Adipocyte (in vitro differentiated cells): ENCODE results near the gene PRR9.
"Not testable (repeated sequence)": the region's sequence is repeated elsewhere in the genome, so short reads cannot be mapped to it uniquely, and the experiment has no call there.

ENCODE experiments used
- DNase-seq: peaks from one replicate; pipeline ENCODE4 v3.0.0-alpha.2; 2015; ENCODE audit warnings: low read depth
- H3K27me3 ChIP-seq: replicated peaks from 2 replicates; pipeline ENCODE4 v1.7.0; 2013; ENCODE audit warnings: mild to moderate bottlenecking, low read length, moderate library complexity; ENCODE audit not compliant: control insufficient read depth, insufficient read depth
- H3K36me3 ChIP-seq: 2 replicates; pipeline ENCODE4 v1.7.0; 2013; ENCODE audit warnings: low read length, mild to moderate bottlenecking, moderate library complexity; ENCODE audit not compliant: control insufficient read depth, insufficient read depth, severe bottlenecking
- H3K4me1 ChIP-seq: 2 replicates; pipeline ENCODE4 v1.7.0; 2013; ENCODE audit warnings: mild to moderate bottlenecking, low read length, moderate library complexity; ENCODE audit not compliant: control insufficient read depth, insufficient read depth
- H3K4me3 ChIP-seq: 2 replicates; pipeline ENCODE4 v1.7.0; 2013; ENCODE audit warnings: mild to moderate bottlenecking, low read length, moderate library complexity
- H3K9ac ChIP-seq: 2 replicates; pipeline ENCODE4 v1.7.0; 2013; ENCODE audit warnings: mild to moderate bottlenecking, low read length, moderate library complexity
- H3K9me3 ChIP-seq: 2 replicates; pipeline ENCODE4 v1.7.0; 2013; ENCODE audit warnings: mild to moderate bottlenecking, low read length, moderate library complexity; ENCODE audit not compliant: control insufficient read depth

The PRR9 gene

GRCh38 chr1:153206631-153207030, 10.8 kb upstream of the PRR9 start:
- DNase-seq = no peak

DNA sequence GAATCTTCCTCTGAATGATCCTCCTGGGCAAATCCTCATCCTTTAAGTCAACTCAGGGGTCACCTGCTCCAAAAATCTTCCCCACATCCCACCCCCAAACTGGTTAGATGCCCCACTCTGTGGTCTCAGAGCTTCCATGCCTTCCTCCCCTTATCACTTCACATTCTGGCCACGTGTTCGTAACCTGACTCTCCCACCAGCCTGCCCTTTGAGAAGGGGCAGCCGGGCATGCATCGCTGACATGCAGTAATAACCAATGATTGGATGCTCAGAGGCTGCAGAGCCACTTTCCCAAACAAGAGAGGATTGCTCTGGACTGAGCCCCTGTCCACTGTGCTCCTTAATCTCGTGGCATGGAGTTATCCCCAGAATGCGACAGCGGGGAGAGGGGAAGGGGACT, 7.2 kb upstream of the PRR9 start:
- H3K36me3 ChIP-seq = no peaks in the 10 kb centered on the region
- no peak overlapping the region for H3K9ac ChIP-seq
- no peaks in the 10 kb centered on the region for H3K9me3 ChIP-seq
- DNase-seq = no peak
- no peak overlapping the region for H3K4me3 ChIP-seq
- peaks cover 26% of the 10 kb centered on the region for H3K27me3 ChIP-seq
- no peaks in the 10 kb centered on the region for H3K4me1 ChIP-seq

More at GRCh38 chr1:153206631-153207030, 10.8 kb upstream of the PRR9 start:
- Histone ChIP-seq H3K36me3 (no peaks in the 10 kb centered on the region), H3K9me3 (no peaks in the 10 kb centered on the region), H3K9ac (no peak overlapping the region), H3K4me1 (no peaks in the 10 kb centered on the region), H3K4me3 (no peak overlapping the region), H3K27me3 (peaks cover 33% of the 10 kb centered on the region)

GRCh38 chr1:153212201-153212600, 5.2 kb upstream of the PRR9 start:
- Histone ChIP-seq H3K9ac (no peak overlapping the region), H3K27me3 (peaks cover 17% of the 10 kb centered on the region), H3K4me1 (no peaks in the 10 kb centered on the region), H3K36me3 (no peaks in the 10 kb centered on the region), H3K4me3 (no peak overlapping the region), H3K9me3 (no peaks in the 10 kb centered on the region)
- DNase-seq = no peak

GRCh38 chr1:153213519-153213918, 3.9 kb upstream of the PRR9 start:
- no peaks in the 10 kb centered on the region for H3K4me1 ChIP-seq
- no peak overlapping the region for H3K4me3 ChIP-seq
- no peak for DNase-seq
- peaks cover 17% of the 10 kb centered on the region for H3K27me3 ChIP-seq
- H3K36me3 ChIP-seq = no peaks in the 10 kb centered on the region
- H3K9me3 ChIP-seq = no peaks in the 10 kb centered on the region
- no peak overlapping the region for H3K9ac ChIP-seq

GRCh38 chr1:153217744-153218416, 496 bp downstream of the PRR9 start:
- Histone ChIP-seq H3K27me3 (peaks cover 22% of the 10 kb centered on the region), H3K9me3 (no peaks in the 10 kb centered on the region), H3K4me3 (no peak overlapping the region), H3K4me1 (no peaks in the 10 kb centered on the region), H3K36me3 (no peaks in the 10 kb centered on the region), H3K9ac (no peak overlapping the region)
- DNase-seq = no peak

DNA sequence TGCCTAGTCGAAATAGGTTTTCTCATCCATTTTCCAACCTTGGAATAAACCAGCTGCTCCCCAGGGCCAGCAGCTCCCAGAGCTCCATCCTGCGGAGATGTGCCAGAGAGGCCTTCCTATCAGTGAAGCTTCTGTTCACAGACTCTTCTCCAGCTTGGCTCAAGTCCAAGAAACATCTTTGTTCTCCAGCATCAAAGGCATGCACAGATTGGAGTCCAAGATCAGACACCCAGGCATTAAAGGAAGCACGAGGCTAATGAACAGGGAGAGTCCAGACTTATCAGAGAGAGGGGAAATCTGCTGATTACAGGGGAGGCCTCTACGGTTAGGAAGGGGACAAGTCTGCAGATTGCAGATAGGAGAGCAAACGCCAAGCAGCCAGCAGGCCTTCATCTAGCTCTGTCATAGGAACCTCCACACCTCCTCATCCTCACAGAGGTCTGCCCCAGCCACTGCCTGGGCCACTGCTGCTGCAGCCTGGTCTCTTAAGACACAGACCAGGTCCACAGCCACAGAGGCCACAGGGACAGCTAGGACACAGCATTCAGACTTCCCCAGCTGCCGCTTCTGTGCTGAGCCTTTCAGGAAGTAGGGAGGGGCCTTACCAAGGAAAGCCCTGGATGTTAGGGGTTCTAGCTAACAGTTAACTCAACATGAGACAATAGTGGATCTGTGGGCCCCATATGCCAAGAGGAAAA, 3.4 kb downstream of the PRR9 start:
- H3K4me3 ChIP-seq = no peak overlapping the region
- no peaks in the 10 kb centered on the region for H3K9me3 ChIP-seq
- H3K4me1 ChIP-seq = no peaks in the 10 kb centered on the region
- no peak overlapping the region for H3K9ac ChIP-seq
- no peaks in the 10 kb centered on the region for H3K36me3 ChIP-seq
- H3K27me3 ChIP-seq = peaks cover 23% of the 10 kb centered on the region
- no peak for DNase-seq

DNA sequence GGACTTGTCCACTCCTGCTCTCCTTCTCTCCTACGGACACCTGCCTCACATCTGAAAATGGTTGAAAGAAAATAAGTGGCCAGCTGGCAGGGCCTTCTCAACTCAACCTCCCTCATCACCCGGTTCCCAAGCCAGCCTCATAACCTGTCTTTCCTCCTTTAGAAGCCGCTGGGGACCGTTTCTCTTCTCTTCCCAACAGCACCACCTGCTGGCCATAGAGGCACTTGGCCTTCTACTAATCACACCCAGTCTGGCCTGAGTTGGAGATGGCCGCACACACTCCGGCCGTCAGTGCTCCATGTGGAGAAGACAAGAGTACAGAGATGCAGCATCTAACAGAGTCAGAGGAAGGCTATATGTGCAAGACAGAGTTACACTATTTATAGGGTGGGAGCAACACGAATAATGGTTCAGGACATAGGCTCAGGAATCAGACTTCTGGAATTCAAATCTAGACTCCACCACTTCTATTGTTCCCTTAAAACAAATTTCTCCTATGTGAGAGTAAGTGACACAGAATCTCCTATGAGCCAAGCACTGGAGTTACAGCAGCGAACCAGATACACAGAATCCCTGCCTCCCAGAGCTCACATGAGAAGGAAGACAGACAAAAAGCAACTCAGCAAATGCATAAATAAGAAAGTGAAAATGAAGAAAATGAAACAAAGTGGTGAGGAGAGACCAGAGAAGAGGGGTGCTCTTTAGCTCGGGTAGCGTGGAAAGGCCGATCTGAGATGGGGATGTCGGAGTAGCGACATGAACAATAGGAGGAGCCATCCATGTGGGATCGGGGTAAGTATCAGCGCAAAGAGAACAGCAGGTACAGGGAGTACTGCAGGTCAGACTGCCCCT, 5.9 kb downstream of the PRR9 start:
- H3K4me1 ChIP-seq, H3K4me3 ChIP-seq, H3K36me3 ChIP-seq, H3K9me3 ChIP-seq, H3K9ac ChIP-seq: not testable (repeated sequence)
- DNase-seq = peak; percentile 58
- H3K27me3 ChIP-seq = peaks cover 29% of the 10 kb centered on the region

DNA sequence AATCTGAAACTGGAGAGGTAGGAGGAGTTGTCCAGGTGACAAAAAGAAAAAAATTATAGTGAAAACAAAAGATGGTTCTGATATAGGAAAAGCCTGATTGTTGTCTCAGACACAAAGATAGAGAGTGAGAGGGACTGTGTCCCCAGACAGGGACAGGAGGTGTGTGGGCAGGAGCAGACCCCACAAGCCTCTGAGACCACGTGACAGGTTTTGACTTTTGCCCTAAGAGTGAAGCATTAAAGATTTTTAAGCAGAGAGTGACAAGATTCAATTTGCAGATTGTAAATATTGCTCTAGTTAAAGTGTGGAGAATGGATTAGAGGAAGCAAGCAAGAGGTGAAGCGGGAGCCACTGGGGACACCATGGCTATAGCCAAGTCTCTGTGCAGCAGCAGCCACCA, 10.4 kb downstream of the PRR9 start:
- H3K9ac ChIP-seq = no peak overlapping the region
- no peaks in the 10 kb centered on the region for H3K36me3 ChIP-seq
- no peaks in the 10 kb centered on the region for H3K9me3 ChIP-seq
- DNase-seq = no peak
- H3K27me3 ChIP-seq = peaks cover 24% of the 10 kb centered on the region
- H3K4me3 ChIP-seq = no peak overlapping the region
- peaks cover 4% of the 10 kb centered on the region for H3K4me1 ChIP-seq

DNA sequence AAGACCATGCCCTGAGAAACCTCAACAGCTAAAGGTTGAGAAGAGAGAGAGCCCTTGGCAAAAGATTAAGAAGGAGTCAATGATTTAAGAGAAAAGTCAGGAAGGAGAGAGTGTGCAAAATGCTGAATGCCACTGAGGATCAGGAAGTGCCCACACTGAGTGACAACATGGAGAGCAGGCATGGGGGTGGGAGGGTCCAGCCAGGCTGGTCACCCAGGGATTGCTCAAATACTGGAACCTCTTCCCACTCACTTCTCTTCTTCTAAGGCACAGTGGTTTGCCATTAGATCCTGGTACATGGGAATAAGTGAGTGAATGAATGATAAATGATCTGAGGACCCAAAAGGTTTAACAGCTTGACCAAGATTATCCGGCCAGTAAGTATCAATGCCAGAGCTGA, 11.1 kb downstream of the PRR9 start:
- Histone ChIP-seq H3K9me3 (no peaks in the 10 kb centered on the region), H3K9ac (no peak overlapping the region), H3K36me3 (no peaks in the 10 kb centered on the region), H3K27me3 (peaks cover 24% of the 10 kb centered on the region), H3K4me1 (peaks cover 4% of the 10 kb centered on the region), H3K4me3 (no peak overlapping the region)
- no peak for DNase-seq

DNA sequence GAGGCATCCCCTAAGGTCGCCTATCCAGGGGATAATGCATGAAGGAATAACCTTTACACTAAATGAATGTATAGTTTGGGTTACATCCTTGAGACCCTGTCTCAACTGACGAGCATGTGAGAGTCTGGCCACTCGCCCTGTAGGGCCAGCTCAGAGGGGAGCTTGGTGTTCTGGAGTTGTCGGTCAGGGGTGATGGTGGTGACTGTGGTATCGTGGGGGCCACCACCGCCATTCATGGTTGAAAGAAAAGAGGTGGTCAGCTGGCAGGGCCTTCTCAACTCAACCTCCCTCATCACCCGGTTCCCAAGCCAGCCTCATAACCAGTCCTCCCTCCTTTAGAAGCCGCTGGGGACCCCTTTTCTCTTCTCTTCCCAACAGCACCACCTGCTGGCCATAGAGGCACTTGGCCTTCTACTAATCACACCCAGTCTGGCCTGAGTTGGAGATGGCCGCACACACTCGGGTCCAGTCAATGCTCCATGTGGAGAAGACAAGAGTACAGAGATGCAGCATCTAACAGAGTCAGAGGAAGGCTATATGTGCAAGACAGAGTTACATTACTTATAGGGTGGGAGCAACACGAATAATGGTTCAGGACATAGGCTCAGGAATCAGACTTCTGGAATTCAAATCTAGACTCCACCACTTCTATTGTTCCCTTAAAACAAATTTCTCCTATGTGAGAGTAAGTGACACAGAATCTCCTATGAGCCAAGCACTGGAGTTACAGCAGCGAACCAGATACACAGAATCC, 11.9 kb downstream of the PRR9 start:
- peaks cover 27% of the 10 kb centered on the region for H3K27me3 ChIP-seq
- H3K4me3 ChIP-seq, H3K9ac ChIP-seq, H3K4me1 ChIP-seq, DNase-seq, H3K9me3 ChIP-seq, H3K36me3 ChIP-seq: not testable (repeated sequence)

DNA sequence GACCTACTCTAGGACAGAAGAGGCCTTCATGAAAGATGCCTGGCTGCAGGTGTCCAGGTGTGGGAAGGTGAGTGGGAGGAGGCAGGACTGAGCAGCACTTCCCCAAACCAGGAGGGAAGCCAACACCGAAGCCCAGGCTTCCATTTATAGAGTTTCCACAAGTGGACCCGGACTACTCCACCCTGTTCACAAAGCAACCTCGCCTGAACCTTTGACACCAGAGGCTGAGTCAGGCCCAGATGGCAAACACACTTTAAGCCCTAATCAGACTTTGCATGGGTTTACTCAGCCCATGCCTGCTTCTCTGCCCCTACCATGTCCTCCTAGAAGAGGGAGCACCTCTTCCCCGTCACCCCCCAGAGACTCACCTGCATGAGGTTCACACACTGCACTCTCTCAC, 14.0 kb downstream of the PRR9 start:
- DNase-seq = no peak
- Histone ChIP-seq H3K9ac (no peak overlapping the region), H3K9me3 (no peaks in the 10 kb centered on the region), H3K36me3 (no peaks in the 10 kb centered on the region), H3K4me3 (no peak overlapping the region), H3K27me3 (peaks cover 28% of the 10 kb centered on the region), H3K4me1 (peaks cover 4% of the 10 kb centered on the region)
